ENCODE data around the gene PDE4D. TPM values are rescaled to one million over a fixed set of nuclear protein-coding genes. Genes with fewer than 3 reads are reported as not detected.

PDE4D gene
- total and polyA plus RNA-seq, 10 of the 15 experiments (the other 5 are each of a cell fraction or from before 2014, with no cell fraction given) = 0.87 to 4.1 (median 2.2) TPM

DNA sequence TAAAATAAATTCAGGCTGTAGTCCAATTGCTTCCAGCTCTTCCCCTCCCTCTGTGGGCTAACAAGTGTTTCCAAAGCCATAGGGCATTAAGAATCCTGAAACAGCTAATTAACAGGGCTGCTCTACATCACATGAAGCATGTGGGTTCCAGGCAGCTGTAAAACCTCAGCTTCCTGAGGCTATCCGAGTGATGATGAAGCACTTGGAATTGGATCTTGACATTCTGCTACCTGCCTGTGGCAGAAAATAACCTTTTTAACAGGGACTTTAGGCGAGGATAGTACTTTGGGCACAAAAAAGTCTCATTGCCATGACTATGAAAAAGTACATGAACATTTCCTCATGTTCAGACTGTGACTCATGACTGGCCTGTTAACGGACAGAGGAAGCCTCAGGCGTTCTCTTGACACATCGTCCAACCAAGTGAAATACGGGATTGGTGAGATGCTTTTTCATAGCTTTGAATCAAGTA is 107.2 kb downstream of the PDE4D start (continued):
- TF ChIP-seq SMAD5 (IDR thresholded peaks at IDR 0.05; ENCODE audit: low read depth) = no peak
- TF ChIP-seq, protein P1, sequence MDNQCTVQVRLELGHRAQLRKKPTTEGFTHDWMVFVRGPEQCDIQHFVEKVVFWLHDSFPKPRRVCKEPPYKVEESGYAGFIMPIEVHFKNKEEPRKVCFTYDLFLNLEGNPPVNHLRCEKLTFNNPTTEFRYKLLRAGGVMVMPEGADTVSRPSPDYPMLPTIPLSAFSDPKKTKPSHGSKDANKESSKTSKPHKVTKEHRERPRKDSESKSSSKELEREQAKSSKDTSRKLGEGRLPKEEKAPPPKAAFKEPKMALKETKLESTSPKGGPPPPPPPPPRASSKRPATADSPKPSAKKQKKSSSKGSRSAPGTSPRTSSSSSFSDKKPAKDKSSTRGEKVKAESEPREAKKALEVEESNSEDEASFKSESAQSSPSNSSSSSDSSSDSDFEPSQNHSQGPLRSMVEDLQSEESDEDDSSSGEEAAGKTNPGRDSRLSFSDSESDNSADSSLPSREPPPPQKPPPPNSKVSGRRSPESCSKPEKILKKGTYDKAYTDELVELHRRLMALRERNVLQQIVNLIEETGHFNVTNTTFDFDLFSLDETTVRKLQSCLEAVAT (IDR thresholded peaks at IDR 0.05) = no peak
- TF ChIP-seq IKZF2 (IDR thresholded peaks at IDR 0.05) = no peak
- no peak for TF ChIP-seq ESRRA (IDR thresholded peaks at IDR 0.05; ENCODE audit: low read length)

DNA sequence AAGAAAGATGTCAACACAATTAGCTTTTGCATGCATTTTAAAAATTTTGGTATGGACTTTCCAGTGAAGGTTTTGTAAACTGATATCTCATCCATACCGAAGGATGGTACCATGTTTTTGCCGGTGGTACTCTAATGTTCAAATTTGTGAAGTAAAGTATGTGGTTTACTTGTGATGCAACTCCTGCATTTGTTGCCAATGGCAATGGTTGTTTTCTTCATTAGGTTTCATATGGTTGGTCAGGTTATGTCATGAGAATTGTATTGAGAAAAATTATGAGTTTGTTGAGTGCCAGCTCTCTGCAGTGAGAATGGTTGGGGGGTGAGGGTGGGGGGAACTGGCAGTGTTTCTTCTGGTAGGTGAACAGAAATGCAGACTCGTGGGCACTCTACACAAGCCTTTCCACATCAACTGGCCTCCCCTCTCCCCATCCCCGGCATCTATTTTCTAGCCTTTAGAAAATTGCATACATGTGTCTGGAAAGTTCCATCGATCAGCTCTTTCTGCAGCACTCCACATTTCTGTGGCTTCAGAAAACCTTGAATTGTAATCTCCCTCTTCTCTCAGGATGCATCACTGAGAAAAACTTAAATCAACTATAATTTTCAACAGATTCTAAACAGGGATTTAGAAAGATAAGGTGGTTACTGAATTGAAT is 107.7 kb downstream of the PDE4D start:
- no peak for DNase-seq (ENCODE audit: low read depth, low spot score)
- 35% methylated on average over 5 of the region's 5 CpGs for whole genome bisulfite sequencing (ENCODE audit: insufficient coverage, insufficient replicate concordance, low lambda C conversion rate, missing lambda C conversion rate)
- CTCF ChIA-PET = interaction anchor here (1.9 to 2.1 kb wide), 2 partner anchors 25 to 28 kb away, joined by 4 to 5 read pairs; no protein-coding TSS in a partner anchor
- TF ChIP-seq JUND (IDR thresholded peaks at IDR 0.05; ENCODE audit: low read depth, low read length) = no peak
- TF ChIP-seq CEBPB (IDR thresholded peaks at IDR 0.05; ENCODE audit: borderline replicate concordance in 1 of 2, low read depth in 2 of 2, low read length in 2 of 2) = no peak
- TF ChIP-seq, protein P1 (IDR thresholded peaks at IDR 0.05) = no peak
- TF ChIP-seq, protein P2, sequence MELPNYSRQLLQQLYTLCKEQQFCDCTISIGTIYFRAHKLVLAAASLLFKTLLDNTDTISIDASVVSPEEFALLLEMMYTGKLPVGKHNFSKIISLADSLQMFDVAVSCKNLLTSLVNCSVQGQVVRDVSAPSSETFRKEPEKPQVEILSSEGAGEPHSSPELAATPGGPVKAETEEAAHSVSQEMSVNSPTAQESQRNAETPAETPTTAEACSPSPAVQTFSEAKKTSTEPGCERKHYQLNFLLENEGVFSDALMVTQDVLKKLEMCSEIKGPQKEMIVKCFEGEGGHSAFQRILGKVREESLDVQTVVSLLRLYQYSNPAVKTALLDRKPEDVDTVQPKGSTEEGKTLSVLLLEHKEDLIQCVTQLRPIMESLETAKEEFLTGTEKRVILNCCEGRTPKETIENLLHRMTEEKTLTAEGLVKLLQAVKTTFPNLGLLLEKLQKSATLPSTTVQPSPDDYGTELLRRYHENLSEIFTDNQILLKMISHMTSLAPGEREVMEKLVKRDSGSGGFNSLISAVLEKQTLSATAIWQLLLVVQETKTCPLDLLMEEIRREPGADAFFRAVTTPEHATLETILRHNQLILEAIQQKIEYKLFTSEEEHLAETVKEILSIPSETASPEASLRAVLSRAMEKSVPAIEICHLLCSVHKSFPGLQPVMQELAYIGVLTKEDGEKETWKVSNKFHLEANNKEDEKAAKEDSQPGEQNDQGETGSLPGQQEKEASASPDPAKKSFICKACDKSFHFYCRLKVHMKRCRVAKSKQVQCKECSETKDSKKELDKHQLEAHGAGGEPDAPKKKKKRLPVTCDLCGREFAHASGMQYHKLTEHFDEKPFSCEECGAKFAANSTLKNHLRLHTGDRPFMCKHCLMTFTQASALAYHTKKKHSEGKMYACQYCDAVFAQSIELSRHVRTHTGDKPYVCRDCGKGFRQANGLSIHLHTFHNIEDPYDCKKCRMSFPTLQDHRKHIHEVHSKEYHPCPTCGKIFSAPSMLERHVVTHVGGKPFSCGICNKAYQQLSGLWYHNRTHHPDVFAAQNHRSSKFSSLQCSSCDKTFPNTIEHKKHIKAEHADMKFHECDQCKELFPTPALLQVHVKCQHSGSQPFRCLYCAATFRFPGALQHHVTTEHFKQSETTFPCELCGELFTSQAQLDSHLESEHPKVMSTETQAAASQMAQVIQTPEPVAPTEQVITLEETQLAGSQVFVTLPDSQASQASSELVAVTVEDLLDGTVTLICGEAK (IDR thresholded peaks at IDR 0.05; ENCODE audit: borderline replicate concordance) = no peak
- no peak for TF ChIP-seq KDM1A (IDR thresholded peaks at IDR 0.05; ENCODE audit: borderline replicate concordance)
- no peak for TF ChIP-seq EED (IDR thresholded peaks at IDR 0.05; ENCODE audit: low read depth)
- TF ChIP-seq, protein P3, sequence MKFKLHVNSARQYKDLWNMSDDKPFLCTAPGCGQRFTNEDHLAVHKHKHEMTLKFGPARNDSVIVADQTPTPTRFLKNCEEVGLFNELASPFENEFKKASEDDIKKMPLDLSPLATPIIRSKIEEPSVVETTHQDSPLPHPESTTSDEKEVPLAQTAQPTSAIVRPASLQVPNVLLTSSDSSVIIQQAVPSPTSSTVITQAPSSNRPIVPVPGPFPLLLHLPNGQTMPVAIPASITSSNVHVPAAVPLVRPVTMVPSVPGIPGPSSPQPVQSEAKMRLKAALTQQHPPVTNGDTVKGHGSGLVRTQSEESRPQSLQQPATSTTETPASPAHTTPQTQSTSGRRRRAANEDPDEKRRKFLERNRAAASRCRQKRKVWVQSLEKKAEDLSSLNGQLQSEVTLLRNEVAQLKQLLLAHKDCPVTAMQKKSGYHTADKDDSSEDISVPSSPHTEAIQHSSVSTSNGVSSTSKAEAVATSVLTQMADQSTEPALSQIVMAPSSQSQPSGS (IDR thresholded peaks at IDR 0.05; ENCODE audit: low read length) = no peak
- TF ChIP-seq, protein P4, sequence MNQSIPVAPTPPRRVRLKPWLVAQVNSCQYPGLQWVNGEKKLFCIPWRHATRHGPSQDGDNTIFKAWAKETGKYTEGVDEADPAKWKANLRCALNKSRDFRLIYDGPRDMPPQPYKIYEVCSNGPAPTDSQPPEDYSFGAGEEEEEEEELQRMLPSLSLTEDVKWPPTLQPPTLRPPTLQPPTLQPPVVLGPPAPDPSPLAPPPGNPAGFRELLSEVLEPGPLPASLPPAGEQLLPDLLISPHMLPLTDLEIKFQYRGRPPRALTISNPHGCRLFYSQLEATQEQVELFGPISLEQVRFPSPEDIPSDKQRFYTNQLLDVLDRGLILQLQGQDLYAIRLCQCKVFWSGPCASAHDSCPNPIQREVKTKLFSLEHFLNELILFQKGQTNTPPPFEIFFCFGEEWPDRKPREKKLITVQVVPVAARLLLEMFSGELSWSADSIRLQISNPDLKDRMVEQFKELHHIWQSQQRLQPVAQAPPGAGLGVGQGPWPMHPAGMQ (IDR thresholded peaks at IDR 0.05; ENCODE audit: borderline replicate concordance) = no peak

More for the DNA sequence above, 107.7 kb downstream of the PDE4D start:
- Histone ChIP-seq H3K4me2 (ENCODE audit: control insufficient read depth, insufficient read depth) (no peak overlapping the region), H3K4me3 (no peak overlapping the region), H4K20me1 (ENCODE audit: control insufficient read depth, insufficient read depth) (no peaks in the 10 kb centered on the region), H3K36me3 (ENCODE audit: control insufficient read depth in 2 of 2, insufficient read depth in 2 of 2, low read length in 1 of 2) (no peaks in the 10 kb centered on the region), H3K4me1 (ENCODE audit: control insufficient read depth, insufficient read depth, low read length) (no peaks in the 10 kb centered on the region), H3K9me3 (replicated peaks; ENCODE audit: control insufficient read depth, insufficient read depth, low read length) (no peaks in the 10 kb centered on the region), H3K27ac (ENCODE audit: control insufficient read depth, insufficient read depth) (no peak overlapping the region), H3K79me2 (ENCODE audit: control insufficient read depth, insufficient read depth, low read length) (no peaks in the 10 kb centered on the region), H2AFZ (ENCODE audit: control insufficient read depth, low read depth, low read length) (no peak overlapping the region), H3K9ac (ENCODE audit: control insufficient read depth, insufficient read depth, low read length) (no peak overlapping the region), H3K27me3 (replicated peaks in 1 of 2; ENCODE audit: control insufficient read depth in 2 of 2, insufficient read depth in 2 of 2, low read length in 1 of 2) (no peaks in the 10 kb centered on the region)
- ChIA-PET RAD21 (ENCODE audit: unreplicated experiment) (interaction anchor here (0.6 kb wide), 1 partner anchor 319 kb away, joined by 3 read pairs; no protein-coding TSS in a partner anchor), POLR2A (no interaction called here), SMC1A (ENCODE audit: uncharacterized antibody, unreplicated experiment) (interaction anchor here (0.9 to 2.4 kb wide), 4 partner anchors 10 to 57 kb away, joined by 4 to 6 read pairs (median 4); no protein-coding TSS in a partner anchor)
- in situ Hi-C loops (cut with MboI) = no loop called here
- no peak for FAIRE-seq
- BruUV-seq (replicated peaks) = no TSS peak
- ATAC-seq = no peak
- intact Hi-C loops (cut with micrococcal nuclease; ENCODE audit: unreplicated experiment) = no loop called here

Data from GM12878 (cell line).